HT1080 (cell line): ENCODE data around the gene LIMK2. TPM values are rescaled to one million over a fixed set of nuclear protein-coding genes. Genes with fewer than 3 reads are reported as not detected.
"Not testable (repeated sequence)": the region's sequence is repeated elsewhere in the genome, so short reads cannot be mapped to it uniquely, and the experiment has no call there.

ENCODE experiments used
- DNase-seq: peaks from one replicate; pipeline ENCODE4 v3.0.0-alpha.2; 2015; ENCODE audit warnings: low read depth
- total RNA-seq: library from RNA; depleted of rRNA; stranded (reverse); fragments of >200 nt; shearing (Covaris generic); gene quantifications from 2 replicates; pipeline ENCODE4 v1.2.3, GENCODE V29; 2014

The LIMK2 gene
- total RNA-seq, 1 experiment from 2014 or later = 18.7 TPM

GRCh38 chr22:31210556-31211421, 1.3 kb upstream of the LIMK2 start:
- no peak for DNase-seq

GRCh38 chr22:31211482-31211861, 626 bp upstream of the LIMK2 start:
- DNase-seq = no peak

GRCh38 chr22:31212783-31213629, 908 bp downstream of the LIMK2 start:
- no peak for DNase-seq

GRCh38 chr22:31215018-31215535, 3.0 kb downstream of the LIMK2 start:
- no peak for DNase-seq

- DNase-seq = no peak
Measured at GRCh38 chr22:31218565-31219262, 6.6 kb downstream of the LIMK2 start.

GRCh38 chr22:31221084-31221483, 9.0 kb downstream of the LIMK2 start:
- DNase-seq = no peak

GRCh38 chr22:31222736-31223135, 10.6 kb downstream of the LIMK2 start:
- DNase-seq = no peak

- DNase-seq = no peak
Measured at GRCh38 chr22:31223786-31224191, 11.7 kb downstream of the LIMK2 start.

- not testable (repeated sequence) for DNase-seq
Measured at GRCh38 chr22:31224691-31225090, 12.6 kb downstream of the LIMK2 start.

- no peak for DNase-seq
Measured at GRCh38 chr22:31227186-31227585, 15.1 kb downstream of the LIMK2 start.

GRCh38 chr22:31229402-31230079, 17.4 kb downstream of the LIMK2 start:
- DNase-seq = peak; percentile 40

GRCh38 chr22:31230155-31230870, 18.2 kb downstream of the LIMK2 start:
- DNase-seq = no peak

GRCh38 chr22:31230871-31231621, 18.9 kb downstream of the LIMK2 start:
- peak; percentile 49 for DNase-seq

- peak; percentile 36 for DNase-seq
Measured at GRCh38 chr22:31233001-31233400, 20.9 kb downstream of the LIMK2 start.

GRCh38 chr22:31235081-31235480, 23.0 kb downstream of the LIMK2 start:
- DNase-seq = no peak

GRCh38 chr22:31236044-31236443, 23.9 kb downstream of the LIMK2 start:
- not testable (repeated sequence) for DNase-seq

GRCh38 chr22:31238057-31238456, 26.0 kb downstream of the LIMK2 start:
- peak; percentile 70 for DNase-seq

GRCh38 chr22:31239771-31240370, 27.8 kb downstream of the LIMK2 start:
- DNase-seq = no peak

GRCh38 chr22:31241200-31241599, 29.1 kb downstream of the LIMK2 start:
- peak; percentile 26 for DNase-seq
